D721Med (cell line): Measurements from ENCODE around the gene CDH5.

Experiments used
- DNase-seq: peaks from one replicate; pipeline ENCODE4 v3.0.0; 2011; ENCODE audit warnings: low spot score; ENCODE audit not compliant: insufficient read length
- FAIRE-seq: peaks from 2 replicates; lab custom pipeline; 2011; peaks lifted over from hg19 to GRCh38; lab: Jason Lieb, UNC
- CTCF ChIP-seq: IDR thresholded peaks from 2 replicates; pipeline ENCODE4 v1.5.1; 2012; ENCODE audit warnings: mild to moderate bottlenecking, control low read depth; ENCODE audit not compliant: insufficient read depth; ENCODE audit errors: missing control alignments

The CDH5 gene

GRCh38 chr16:66395806-66396555 lies 29.5 kb downstream of the CDH5 start:
- FAIRE-seq (no peak), DNase-seq (no peak)
- TF ChIP-seq CTCF = no peak

DNA sequence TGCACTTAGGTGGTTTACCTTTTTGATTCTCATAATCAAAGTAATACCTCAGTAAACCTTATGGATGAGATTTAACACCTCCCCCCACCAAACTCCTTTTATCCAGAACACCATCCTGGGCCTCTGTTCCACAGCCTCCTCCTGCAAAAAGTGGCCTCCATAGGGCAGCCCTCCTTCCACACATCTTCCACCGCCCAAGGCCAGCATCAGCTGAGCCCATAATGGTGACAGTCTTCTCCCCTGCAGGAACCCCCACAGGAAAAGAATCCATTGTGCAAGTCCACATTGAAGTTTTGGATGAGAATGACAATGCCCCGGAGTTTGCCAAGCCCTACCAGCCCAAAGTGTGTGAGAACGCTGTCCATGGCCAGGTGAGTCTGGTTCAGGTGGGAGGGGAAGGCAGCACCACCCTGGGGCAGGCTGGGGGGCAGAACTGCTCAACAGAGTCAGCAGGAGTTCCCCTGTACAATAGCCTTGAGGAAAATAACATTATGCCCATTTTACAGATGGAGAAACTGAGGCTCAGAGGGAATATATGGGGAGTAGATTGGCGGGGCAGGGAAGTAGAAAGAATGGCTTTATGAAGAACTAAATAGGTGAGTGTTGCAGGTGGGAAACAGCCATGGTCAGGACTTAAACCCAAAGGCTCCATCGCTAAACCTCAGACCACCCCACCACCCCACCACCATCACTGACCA lies 31.4 kb downstream of the CDH5 start:
- TF ChIP-seq CTCF = no peak
- DNase-seq = no peak

GRCh38 chr16:66399031-66399430 lies 32.5 kb downstream of the CDH5 start:
- FAIRE-seq (no peak), DNase-seq (no peak)
- TF ChIP-seq CTCF = no peak

More for the DNA sequence above, 31.4 kb downstream of the CDH5 start:
- no peak for FAIRE-seq

GRCh38 chr16:66399930-66400329 lies 33.4 kb downstream of the CDH5 start:
- no peak for FAIRE-seq
- TF ChIP-seq CTCF = no peak

DNA sequence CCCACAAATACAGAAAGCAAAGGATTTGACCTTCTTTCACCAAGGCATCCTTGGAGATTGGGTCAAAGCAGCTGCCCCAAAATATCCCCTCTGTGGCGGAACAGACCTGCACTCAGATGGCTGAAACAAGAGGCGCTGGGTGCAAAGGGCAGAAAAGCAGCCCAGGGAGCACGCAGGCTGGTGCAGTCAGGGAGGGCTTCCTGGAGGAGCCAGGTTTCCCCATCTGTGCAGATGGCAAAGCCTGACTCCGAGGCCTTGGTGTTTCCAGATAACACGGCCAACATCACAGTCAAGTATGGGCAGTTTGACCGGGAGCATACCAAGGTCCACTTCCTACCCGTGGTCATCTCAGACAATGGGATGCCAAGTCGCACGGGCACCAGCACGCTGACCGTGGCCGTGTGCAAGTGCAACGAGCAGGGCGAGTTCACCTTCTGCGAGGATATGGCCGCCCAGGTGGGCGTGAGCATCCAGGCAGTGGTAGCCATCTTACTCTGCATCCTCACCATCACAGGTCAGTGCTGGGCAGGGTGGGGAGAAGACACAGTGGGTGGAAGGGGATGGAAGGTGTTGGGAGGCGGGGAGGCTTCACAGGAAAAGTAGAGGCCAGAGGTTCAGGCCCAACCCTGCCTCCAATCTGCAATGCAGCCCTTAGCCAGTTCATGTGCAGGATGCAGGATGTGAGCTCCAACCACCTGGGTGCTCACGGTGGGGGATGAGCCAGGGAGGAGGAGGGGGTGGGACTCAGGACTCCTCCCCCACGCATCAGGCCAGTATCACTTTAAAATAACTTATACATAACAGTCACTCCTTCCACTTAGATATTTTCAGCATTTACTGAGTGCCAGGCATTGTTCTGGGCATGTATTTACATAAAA lies 34.3 kb downstream of the CDH5 start:
- no peak for DNase-seq
- no peak for FAIRE-seq
- TF ChIP-seq CTCF = no peak

More at GRCh38 chr16:66399930-66400329, 33.4 kb downstream of the CDH5 start:
- DNase-seq = no peak

- no peak for TF ChIP-seq CTCF
- no peak for FAIRE-seq
- DNase-seq = no peak
These were observed 35.1 kb downstream of the CDH5 start for GRCh38 chr16:66401610-66402009.
